BLaER1 (cell line): Measurements from ENCODE around the gene SIDT2.
A peak's percentile ranks its signal among the peaks of the same experiment; 100 is the strongest.
"Not testable (repeated sequence)": the region's sequence is repeated elsewhere in the genome, so short reads cannot be mapped to it uniquely, and the experiment has no call there.

ENCODE experiments used
- H3K27ac ChIP-seq: shearing (Covaris generic); formaldehyde crosslinking; 2 replicates; pipeline ENCODE4 v1.8.1; 2022
- H3K27me3 ChIP-seq: shearing (Covaris generic); formaldehyde crosslinking; 2 replicates; pipeline ENCODE4 v1.8.1; 2022
- H3K36me3 ChIP-seq: shearing (Covaris generic); formaldehyde crosslinking; 2 replicates; pipeline ENCODE4 v1.8.1; 2022
- H3K4me1 ChIP-seq: shearing (Covaris generic); formaldehyde crosslinking; 2 replicates; pipeline ENCODE4 v1.8.1; 2022
- H3K4me2 ChIP-seq: shearing (Covaris generic); formaldehyde crosslinking; 2 replicates; pipeline ENCODE4 v1.8.1; 2022
- H3K4me3 ChIP-seq: shearing (Covaris generic); formaldehyde crosslinking; 2 replicates; pipeline ENCODE4 v1.8.1; 2022
- H3K9ac ChIP-seq: shearing (Covaris generic); formaldehyde crosslinking; 2 replicates; pipeline ENCODE4 v1.8.1; 2022
- H3K9me3 ChIP-seq: shearing (Covaris generic); formaldehyde crosslinking; 2 replicates; pipeline ENCODE4 v1.8.1; 2022
- H4K20me1 ChIP-seq: shearing (Covaris generic); formaldehyde crosslinking; 2 replicates; pipeline ENCODE4 v1.8.1; 2022
- Cebpa-rat ChIP-seq: shearing (Covaris generic); IDR thresholded peaks from 2 replicates; pipeline ENCODE4 v1.8.1; 2022

The SIDT2 gene

DNA sequence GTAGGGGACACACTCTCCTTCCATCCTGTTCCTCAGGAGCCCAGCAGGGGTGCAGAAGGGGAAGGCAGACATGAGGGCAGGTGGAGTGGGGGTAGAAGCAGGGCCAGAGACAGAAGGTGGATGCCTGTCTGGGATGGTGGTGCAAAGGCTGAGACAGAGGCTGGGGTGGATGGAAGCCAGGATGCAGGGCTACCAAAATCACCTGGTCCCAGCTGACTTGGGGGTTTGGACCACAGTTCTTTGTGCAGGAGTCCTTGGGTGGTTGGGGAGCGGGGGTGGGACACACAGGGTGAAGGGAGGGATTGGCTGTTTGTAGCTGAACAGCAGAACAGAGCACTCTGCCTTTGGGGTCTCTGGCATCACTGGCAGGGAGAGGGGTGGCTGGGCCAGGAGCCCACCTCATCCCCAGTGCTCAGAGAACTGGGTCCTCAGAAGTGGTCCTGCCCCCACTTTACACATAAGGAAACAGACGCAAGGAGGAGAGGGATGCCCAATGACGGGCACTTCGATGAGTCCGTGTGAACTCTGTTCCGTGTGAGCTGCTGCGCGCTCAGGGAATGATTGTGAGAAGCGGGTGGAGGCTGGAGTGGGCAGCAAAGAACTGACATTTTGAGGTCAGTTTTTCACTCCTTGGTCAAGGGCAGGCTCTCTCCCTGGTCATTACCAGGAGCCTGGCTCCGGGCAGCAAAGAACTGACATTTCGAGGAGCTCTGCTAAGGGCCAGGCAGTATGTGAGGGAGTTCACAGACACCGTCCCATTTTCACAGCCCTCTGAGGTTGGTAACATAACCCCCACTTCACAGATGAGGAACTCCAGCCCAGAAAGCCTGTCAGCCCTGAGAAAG lies 22.5 kb downstream of the SIDT2 start:
- H3K4me1 ChIP-seq, result peaks cover 9% of the 10 kb centered on the region; the same call in 1 of the 2 replicates
- no peak overlapping the region for H3K4me2 ChIP-seq
- no peaks in the 10 kb centered on the region for H3K9me3 ChIP-seq
- H3K27ac ChIP-seq, result no peak overlapping the region; the same call in 1 of the 2 replicates
- H3K36me3 ChIP-seq, result peaks cover 43% of the 10 kb centered on the region
- TF ChIP-seq Cebpa-rat, result no peak
- H4K20me1 ChIP-seq, result no peaks in the 10 kb centered on the region
- H3K9ac ChIP-seq, result no peak overlapping the region
- no peaks in the 10 kb centered on the region for H3K27me3 ChIP-seq
- H3K4me3 ChIP-seq, result no peak overlapping the region

DNA sequence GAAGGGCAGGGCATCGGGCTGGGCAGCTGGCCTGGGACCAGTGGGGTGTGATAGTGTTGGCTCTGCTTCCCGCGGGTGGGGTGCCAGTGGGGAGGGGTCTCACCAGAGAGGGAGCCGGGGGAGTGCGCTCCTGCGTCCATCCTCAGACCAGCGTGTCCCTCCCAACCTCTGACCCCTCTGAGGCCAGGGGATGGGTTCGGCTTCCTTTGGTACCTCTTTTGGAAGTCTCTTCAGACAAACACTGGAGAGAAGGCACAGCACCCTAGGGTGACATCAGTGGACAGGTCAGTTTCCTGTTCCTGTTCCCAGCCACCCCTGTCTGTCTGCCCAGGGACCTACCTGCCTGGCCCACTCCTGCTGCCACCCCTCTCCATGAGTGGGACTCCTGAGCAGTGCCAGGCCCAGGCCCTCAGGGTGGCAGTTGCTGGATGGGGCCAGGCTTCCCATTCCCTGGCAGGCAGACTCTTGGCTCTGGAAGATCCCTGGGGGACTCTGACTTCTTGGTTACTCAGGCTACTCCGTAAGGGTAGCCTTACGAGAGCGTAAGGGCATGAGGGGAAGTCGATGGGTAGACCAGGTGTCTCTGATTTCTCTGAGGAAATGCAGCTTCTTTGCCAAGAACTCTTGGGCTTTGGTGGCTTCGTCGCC lies 23.2 kb downstream of the SIDT2 start:
- H3K9me3 ChIP-seq, result no peaks in the 10 kb centered on the region
- no peaks in the 10 kb centered on the region for H4K20me1 ChIP-seq
- H3K27me3 ChIP-seq, result no peaks in the 10 kb centered on the region
- H3K4me2 ChIP-seq, result peak overlapping the region; percentile 27
- H3K36me3 ChIP-seq, result peaks cover 38% of the 10 kb centered on the region
- peak overlapping the region; percentile 10; the same call in 1 of the 2 replicates for H3K27ac ChIP-seq
- TF ChIP-seq Cebpa-rat, result no peak
- H3K9ac ChIP-seq, result no peak overlapping the region
- H3K4me1 ChIP-seq, result peaks cover 7% of the 10 kb centered on the region; the same call in 1 of the 2 replicates
- H3K4me3 ChIP-seq, result no peak overlapping the region

DNA sequence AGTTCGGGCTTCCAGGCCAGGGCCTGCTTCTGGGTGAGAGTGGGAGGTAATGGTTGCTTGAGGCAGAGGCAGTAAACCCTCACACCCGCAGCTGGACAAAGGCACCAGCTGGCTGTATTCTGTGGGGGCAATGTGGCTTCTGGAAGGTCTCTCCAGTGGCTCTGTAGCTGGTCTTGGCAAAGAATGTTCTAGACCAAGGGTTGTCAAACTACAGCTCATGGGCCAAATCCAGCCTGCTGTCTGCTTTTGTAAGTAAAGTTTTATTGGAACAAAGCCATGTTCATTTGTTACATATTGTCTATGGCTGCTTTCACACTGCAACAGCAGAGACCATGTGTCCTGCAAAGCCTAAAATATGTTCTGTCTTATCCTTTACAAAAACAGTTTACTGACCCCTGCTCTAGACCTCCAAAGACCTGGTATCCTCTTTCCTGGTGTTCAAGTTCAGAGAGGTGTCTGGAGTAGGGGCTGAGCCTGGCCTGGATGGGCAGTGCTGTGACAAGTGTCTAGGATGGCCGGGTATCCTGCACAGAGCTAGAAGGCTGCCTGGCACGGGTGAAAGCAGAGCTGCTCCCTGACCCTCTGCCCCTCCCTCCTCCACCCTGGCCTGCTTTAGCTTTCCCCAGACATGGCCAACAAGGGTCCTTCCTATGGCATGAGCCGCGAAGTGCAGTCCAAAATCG lies 24.0 kb downstream of the SIDT2 start:
- TF ChIP-seq Cebpa-rat, result no peak
- no peaks in the 10 kb centered on the region for H4K20me1 ChIP-seq
- no peak overlapping the region for H3K9ac ChIP-seq
- peak overlapping the region; percentile 27 for H3K4me2 ChIP-seq
- H3K27ac ChIP-seq, result peak overlapping the region; percentile 10; the same call in 1 of the 2 replicates
- H3K27me3 ChIP-seq, result no peaks in the 10 kb centered on the region
- peaks cover 34% of the 10 kb centered on the region for H3K36me3 ChIP-seq
- H3K9me3 ChIP-seq, result no peaks in the 10 kb centered on the region
- H3K4me3 ChIP-seq, result no peak overlapping the region
- H3K4me1 ChIP-seq, result peaks cover 7% of the 10 kb centered on the region; the same call in 1 of the 2 replicates

DNA sequence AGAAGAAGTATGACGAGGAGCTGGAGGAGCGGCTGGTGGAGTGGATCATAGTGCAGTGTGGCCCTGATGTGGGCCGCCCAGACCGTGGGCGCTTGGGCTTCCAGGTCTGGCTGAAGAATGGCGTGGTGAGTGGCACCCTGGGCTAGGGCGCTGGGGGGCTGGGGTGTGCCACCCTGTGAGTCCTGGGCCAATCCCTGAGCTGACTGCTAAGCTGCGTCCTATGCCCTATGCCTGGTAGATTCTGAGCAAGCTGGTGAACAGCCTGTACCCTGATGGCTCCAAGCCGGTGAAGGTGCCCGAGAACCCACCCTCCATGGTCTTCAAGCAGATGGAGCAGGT lies 24.5 kb downstream of the SIDT2 start:
- no peak for TF ChIP-seq Cebpa-rat
- no peaks in the 10 kb centered on the region for H3K9me3 ChIP-seq
- H3K36me3 ChIP-seq, result peaks cover 34% of the 10 kb centered on the region
- no peaks in the 10 kb centered on the region for H3K27me3 ChIP-seq
- H3K9ac ChIP-seq, result no peak overlapping the region
- no peaks in the 10 kb centered on the region for H4K20me1 ChIP-seq
- 0 out of 2 replicates have a peak overlapping the region, but pooled peaks have one; percentile 10 for H3K27ac ChIP-seq
- no peak overlapping the region for H3K4me2 ChIP-seq
- peaks cover 7% of the 10 kb centered on the region; the same call in 1 of the 2 replicates for H3K4me1 ChIP-seq
- H3K4me3 ChIP-seq, result no peak overlapping the region

DNA sequence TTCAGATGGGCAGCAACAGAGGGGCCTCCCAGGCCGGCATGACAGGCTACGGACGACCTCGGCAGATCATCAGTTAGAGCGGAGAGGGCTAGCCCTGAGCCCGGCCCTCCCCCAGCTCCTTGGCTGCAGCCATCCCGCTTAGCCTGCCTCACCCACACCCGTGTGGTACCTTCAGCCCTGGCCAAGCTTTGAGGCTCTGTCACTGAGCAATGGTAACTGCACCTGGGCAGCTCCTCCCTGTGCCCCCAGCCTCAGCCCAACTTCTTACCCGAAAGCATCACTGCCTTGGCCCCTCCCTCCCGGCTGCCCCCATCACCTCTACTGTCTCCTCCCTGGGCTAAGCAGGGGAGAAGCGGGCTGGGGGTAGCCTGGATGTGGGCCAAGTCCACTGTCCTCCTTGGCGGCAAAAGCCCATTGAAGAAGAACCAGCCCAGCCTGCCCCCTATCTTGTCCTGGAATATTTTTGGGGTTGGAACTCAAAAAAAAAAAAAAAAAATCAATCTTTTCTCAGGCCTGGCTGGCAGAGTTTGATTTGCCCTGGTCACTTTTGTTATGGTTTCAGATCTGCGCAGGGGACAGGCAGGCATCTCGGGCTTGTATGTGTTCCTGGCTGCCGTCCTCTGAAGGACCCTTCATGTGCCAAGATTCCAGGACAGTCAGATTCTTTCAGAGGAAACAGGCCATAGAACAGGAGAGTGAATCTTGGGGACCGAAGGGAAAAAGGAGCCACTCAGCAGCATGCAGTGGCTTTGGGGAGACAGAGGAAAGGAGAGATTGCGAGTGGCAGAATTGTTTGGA lies 25.9 kb downstream of the SIDT2 start:
- Histone ChIP-seq H4K20me1 (no peaks in the 10 kb centered on the region), H3K9me3 (no peaks in the 10 kb centered on the region), H3K27ac (no peak overlapping the region), H3K9ac (no peak overlapping the region), H3K4me3 (no peak overlapping the region), H3K36me3 (peaks cover 34% of the 10 kb centered on the region), H3K4me1 (peaks cover 7% of the 10 kb centered on the region; the same call in 1 of the 2 replicates), H3K4me2 (no peak overlapping the region), H3K27me3 (no peaks in the 10 kb centered on the region)
- TF ChIP-seq Cebpa-rat, result no peak

DNA sequence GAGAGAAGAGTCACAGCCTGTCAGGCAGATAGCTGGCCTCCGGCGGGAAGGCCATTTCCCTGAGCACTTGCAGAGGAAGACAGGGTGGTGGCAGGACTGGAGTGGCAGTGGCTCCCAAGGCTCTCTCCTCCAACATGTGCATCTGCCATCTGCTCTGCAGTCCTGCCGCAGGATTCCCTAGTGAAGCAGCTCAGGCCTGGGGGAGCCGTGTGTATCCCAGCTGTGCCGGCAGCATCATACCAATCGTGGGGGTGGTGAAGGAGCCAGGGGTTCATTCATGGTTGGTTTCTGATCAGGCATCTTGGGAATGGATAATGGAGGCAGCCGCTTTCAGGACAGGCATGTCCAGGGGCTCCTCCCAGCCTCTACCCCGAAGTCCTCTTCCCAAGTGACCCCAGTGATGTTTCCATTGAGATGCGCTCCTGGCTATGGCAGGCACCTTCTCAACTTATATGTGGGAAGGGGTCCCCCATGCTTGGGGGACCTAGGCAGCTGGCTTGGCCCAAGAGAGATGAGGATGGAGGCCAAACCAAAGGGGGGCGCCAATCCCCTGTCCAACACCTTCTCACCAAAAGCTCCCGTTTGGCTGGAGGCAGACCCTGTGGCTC lies 26.8 kb downstream of the SIDT2 start:
- H3K27me3 ChIP-seq, result no peaks in the 10 kb centered on the region
- no peak overlapping the region for H3K4me3 ChIP-seq
- no peaks in the 10 kb centered on the region for H4K20me1 ChIP-seq
- peaks cover 7% of the 10 kb centered on the region; the same call in 1 of the 2 replicates for H3K4me1 ChIP-seq
- H3K4me2 ChIP-seq, result no peak overlapping the region
- H3K27ac ChIP-seq, result no peak overlapping the region
- H3K9me3 ChIP-seq, result no peaks in the 10 kb centered on the region
- H3K36me3 ChIP-seq, result peaks cover 34% of the 10 kb centered on the region
- H3K9ac ChIP-seq, result no peak overlapping the region
- no peak for TF ChIP-seq Cebpa-rat

DNA sequence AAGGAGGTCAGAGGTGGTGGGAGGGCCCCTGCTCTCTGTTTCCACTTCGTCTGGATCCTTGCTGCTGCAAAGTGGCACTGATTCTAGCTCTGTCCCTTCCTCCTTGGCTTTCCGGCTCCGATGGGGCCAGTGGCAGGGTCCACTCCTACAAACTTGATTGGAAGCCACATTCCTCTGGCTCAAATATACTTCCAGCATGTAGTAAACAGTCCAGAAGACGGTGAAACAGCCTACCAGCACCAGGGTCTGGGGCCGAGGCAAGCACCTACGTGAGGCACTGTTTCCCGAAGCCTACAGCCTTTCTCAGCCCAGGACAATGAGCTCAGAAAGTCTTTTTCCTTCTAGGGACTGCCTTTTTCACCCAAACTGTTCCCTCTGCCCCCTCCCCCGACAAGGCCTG lies 27.6 kb downstream of the SIDT2 start:
- H3K27me3 ChIP-seq, H3K4me2 ChIP-seq, H3K27ac ChIP-seq: not testable (repeated sequence)

DNA sequence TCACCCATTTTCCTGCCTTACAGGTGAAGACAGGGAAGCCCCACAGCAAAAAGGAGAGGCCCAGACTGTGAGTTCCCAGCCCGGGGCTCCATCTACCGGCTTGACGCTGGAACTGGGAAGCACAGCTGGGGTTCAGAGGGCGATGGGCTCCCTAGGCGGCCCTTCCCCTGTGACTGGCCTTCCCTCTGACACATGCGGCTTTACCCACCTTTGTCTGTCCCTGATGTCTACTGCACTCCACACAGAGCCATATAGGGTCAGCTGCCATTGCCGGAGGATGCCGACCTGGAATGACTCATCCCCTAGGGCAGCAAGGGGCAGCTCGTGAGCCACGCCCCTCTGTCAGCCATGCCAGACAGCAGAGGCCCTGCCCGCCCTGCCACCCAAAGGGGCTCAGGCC lies 28.3 kb downstream of the SIDT2 start:
- not testable (repeated sequence) for H3K4me3 ChIP-seq, H3K27me3 ChIP-seq, H3K27ac ChIP-seq, H3K4me1 ChIP-seq, H4K20me1 ChIP-seq, H3K9ac ChIP-seq, H3K9me3 ChIP-seq, H3K4me2 ChIP-seq
- peaks cover 43% of the 10 kb centered on the region for H3K36me3 ChIP-seq

More for the DNA sequence above, 27.6 kb downstream of the SIDT2 start:
- peaks cover 36% of the 10 kb centered on the region for H3K36me3 ChIP-seq
- not testable (repeated sequence) for H3K4me3 ChIP-seq, H4K20me1 ChIP-seq, H3K4me1 ChIP-seq, H3K9ac ChIP-seq, H3K9me3 ChIP-seq

DNA sequence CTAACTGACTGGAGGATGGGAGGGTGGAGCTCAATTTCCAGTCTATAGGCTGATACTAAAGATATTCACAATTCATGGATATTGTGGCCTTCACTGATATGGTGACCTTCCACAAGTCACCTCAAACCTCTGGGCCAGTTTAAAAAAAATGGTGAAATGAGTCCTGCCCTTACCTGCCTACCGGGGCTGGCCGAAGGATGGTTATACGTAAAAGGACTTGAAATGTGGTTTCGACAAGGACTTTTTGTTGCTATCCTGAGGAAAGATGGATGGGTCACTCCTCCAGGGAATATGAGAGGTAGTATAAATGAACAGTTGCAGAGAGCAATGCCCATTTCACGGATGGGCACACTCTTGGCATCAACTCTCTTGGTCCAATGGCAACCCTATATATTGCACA lies 28.9 kb downstream of the SIDT2 start:
- H3K4me2 ChIP-seq, H3K27ac ChIP-seq, H4K20me1 ChIP-seq, H3K9me3 ChIP-seq, H3K4me3 ChIP-seq, H3K27me3 ChIP-seq, H3K9ac ChIP-seq, H3K4me1 ChIP-seq: not testable (repeated sequence)
- peaks cover 44% of the 10 kb centered on the region for H3K36me3 ChIP-seq

DNA sequence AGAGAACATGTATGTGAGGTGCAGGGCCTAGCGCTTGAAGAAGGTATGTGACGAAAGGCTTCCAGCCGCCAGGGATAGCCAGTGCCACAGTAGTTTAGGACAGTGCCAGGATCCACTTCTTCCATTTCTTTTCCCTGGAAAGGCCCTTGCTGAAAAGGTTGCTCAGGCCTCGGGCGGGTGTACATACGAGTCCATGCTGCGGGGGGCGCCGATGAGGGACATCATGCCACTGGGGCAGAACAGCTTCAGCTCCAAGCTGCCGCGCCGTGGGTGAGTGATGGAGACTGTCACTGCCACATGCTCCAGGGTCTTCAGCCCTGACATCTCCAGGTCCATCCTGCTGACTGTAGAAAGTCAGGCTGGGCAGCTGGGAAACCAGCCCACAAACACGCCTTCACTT lies 30.2 kb downstream of the SIDT2 start:
- H3K36me3 ChIP-seq, result peaks cover 46% of the 10 kb centered on the region
- not testable (repeated sequence) for H4K20me1 ChIP-seq, H3K4me3 ChIP-seq, H3K9ac ChIP-seq, H3K27me3 ChIP-seq, H3K4me2 ChIP-seq, H3K27ac ChIP-seq, H3K4me1 ChIP-seq, H3K9me3 ChIP-seq

DNA sequence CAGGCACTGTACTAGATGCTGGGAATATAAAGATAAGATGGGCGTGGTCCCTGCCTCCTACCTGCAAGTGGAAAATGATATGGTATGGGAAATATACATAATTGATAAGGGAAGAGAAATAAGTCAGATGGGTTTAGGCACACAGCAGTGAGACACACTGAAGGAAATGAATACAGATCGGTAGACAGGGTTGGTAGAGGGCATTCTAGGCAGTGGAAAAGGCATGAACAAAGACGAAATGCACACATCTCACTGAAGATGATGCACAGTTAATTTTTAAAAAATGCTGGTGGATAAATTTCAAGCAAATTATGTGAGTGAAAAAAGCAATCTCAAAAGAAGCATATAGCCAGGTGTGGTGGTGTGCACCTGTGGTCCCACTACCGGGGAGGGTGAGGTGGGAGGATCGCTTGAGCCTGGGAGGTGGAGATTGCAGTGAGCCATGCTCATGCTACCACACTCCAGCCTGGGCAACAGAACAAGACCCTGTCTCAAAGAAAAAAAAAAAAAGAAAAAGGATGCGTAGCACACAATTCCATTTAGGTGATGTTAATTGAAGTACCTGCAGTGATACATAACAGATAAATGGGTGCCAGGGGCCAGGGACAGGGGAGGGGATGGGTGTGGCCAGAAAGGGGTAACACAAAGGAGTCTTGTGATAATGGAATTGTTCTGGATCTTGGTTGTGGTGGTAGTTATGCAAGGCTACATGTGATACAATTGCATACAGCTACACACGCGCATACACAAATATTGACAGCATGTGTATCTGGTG lies 31.0 kb downstream of the SIDT2 start:
- peaks cover 46% of the 10 kb centered on the region for H3K36me3 ChIP-seq
- not testable (repeated sequence) for H3K27ac ChIP-seq, H3K4me1 ChIP-seq, H3K4me2 ChIP-seq, H3K27me3 ChIP-seq, H4K20me1 ChIP-seq, H3K4me3 ChIP-seq, H3K9ac ChIP-seq, H3K9me3 ChIP-seq
